ENCODE data around the gene SEPTIN8.

DNA sequence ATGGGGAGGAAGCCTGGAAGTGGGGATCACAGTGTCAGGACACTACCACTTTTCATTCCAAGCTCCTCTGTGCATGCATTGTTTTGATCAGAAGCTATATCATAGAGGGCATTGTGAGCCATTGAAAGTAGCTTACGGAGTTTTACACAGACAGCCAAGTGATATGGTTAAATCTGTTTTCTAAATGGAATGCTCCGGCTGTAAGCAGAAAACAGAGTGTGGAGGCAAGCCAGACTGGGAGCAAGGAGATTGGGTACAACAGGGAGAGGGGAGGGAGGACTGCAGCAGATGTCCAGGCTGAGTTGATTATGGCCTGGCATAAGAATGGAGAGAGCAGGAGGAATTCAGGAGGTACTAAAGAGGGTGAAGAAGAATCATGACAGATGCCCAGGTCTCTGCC is 20.6 kb upstream of the SEPTIN8 start:
- TF ChIP-seq EP300 (IDR thresholded peaks at IDR 0.05; ENCODE audit: borderline replicate concordance in 1 of 2, control insufficient read depth in 1 of 2, low read depth in 2 of 2, low read length in 2 of 2), result no peak
- no peak for TF ChIP-seq JUNB (IDR thresholded peaks at IDR 0.05)
- TF ChIP-seq, protein P1, sequence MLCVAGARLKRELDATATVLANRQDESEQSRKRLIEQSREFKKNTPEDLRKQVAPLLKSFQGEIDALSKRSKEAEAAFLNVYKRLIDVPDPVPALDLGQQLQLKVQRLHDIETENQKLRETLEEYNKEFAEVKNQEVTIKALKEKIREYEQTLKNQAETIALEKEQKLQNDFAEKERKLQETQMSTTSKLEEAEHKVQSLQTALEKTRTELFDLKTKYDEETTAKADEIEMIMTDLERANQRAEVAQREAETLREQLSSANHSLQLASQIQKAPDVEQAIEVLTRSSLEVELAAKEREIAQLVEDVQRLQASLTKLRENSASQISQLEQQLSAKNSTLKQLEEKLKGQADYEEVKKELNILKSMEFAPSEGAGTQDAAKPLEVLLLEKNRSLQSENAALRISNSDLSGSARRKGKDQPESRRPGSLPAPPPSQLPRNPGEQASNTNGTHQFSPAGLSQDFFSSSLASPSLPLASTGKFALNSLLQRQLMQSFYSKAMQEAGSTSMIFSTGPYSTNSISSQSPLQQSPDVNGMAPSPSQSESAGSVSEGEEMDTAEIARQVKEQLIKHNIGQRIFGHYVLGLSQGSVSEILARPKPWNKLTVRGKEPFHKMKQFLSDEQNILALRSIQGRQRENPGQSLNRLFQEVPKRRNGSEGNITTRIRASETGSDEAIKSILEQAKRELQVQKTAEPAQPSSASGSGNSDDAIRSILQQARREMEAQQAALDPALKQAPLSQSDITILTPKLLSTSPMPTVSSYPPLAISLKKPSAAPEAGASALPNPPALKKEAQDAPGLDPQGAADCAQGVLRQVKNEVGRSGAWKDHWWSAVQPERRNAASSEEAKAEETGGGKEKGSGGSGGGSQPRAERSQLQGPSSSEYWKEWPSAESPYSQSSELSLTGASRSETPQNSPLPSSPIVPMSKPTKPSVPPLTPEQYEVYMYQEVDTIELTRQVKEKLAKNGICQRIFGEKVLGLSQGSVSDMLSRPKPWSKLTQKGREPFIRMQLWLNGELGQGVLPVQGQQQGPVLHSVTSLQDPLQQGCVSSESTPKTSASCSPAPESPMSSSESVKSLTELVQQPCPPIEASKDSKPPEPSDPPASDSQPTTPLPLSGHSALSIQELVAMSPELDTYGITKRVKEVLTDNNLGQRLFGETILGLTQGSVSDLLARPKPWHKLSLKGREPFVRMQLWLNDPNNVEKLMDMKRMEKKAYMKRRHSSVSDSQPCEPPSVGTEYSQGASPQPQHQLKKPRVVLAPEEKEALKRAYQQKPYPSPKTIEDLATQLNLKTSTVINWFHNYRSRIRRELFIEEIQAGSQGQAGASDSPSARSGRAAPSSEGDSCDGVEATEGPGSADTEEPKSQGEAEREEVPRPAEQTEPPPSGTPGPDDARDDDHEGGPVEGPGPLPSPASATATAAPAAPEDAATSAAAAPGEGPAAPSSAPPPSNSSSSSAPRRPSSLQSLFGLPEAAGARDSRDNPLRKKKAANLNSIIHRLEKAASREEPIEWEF (IDR thresholded peaks at IDR 0.05; ENCODE audit: insufficient replicate concordance, low read depth, low read length), result no peak

Measured in GM12878 (cell line).